ENCODE measurements around the gene MIAT. TPM values are rescaled to one million over a fixed set of nuclear protein-coding genes. Genes with fewer than 3 reads are reported as not detected.

MIAT gene
- polyA plus RNA-seq, 6 donors from 2014 or later, result 0.04 to 0.16 (median 0.10) TPM; not detected in 2

DNA sequence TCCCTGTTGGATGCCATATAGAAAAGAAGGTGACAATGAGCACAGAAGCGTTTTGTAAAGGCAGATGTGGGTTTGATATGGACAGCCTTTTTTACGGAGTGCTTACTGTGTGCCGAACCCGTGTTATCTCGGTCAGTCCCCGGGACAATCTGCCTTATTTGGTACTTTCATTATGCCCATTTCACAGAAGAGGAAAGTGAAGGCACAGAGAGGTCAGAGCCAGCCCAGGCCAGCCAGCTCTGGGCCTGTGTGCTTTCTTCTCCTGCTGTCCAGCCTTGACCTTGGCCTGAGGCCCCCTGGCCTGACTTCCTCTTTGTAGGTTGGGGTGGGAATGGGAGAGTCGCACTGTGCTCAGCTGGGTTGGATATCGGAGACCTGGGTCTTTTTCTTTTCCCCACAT is 38.9 kb upstream of the MIAT start:
- Mint-ChIP-seq H3K27ac (no peak overlapping the region), H3K36me3 (no peaks in the 10 kb centered on the region), H3K4me3 (peak overlapping the region in 1 of 8 donors; percentile 30), H3K9me3 (no peaks in the 10 kb centered on the region), H3K27me3 (peaks cover 0 to 13% (median 0%) of the 10 kb centered on the region in 3 donors), H3K4me1 (peaks cover 20 to 31% (median 28%) of the 10 kb centered on the region in 3 donors)
- ATAC-seq (ENCODE audit: low read depth in 2 of 2) (no peak), DNase-seq (no peak)

DNA sequence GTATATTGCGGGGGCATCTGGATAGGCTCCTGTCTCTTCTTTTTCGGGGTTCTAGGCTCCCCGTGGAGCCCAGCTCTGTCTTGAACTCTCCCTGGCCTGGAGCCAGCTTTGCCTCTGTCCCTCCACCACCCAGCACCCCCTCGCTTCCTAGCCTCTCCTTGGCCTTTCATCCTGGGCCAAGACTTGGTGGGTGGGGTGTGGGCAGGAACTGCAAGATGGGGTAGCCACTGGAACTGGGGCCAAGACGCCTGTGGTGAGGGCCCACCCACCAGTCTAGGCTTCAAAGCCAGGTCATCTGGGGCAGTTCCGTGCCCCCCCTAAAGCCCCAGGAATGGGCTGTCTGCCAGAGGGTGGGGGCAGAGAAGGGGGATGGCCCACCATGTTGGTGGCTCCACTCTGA is 37.9 kb upstream of the MIAT start:
- Mint-ChIP-seq H3K9me3 (peaks cover 0 to 5% (median 0%) of the 10 kb centered on the region in 7 donors), H3K27me3 (peaks cover 0 to 13% (median 0%) of the 10 kb centered on the region in 3 donors), H3K4me1 (peaks cover 20 to 31% (median 28%) of the 10 kb centered on the region in 3 donors), H3K27ac (peak overlapping the region in 3 of 6 donors; percentile 14 to 79 (median 64)), H3K4me3 (no peak overlapping the region), H3K36me3 (no peaks in the 10 kb centered on the region)
- no peak for DNase-seq
- ATAC-seq (ENCODE audit: low read depth in 2 of 2), result no peak

- H3K27me3 Mint-ChIP-seq, result peaks cover 0 to 13% (median 0%) of the 10 kb centered on the region in 3 donors
- peak overlapping the region in 1 of 6 donors; percentile 58 for H3K27ac Mint-ChIP-seq
- H3K4me1 Mint-ChIP-seq, result peaks cover 18 to 28% (median 25%) of the 10 kb centered on the region in 3 donors
- H3K4me3 Mint-ChIP-seq, result no peak overlapping the region
- ATAC-seq (ENCODE audit: low read depth in 2 of 2) (no peak), DNase-seq (no peak)
- H3K9me3 Mint-ChIP-seq, result peaks cover 0 to 5% (median 0%) of the 10 kb centered on the region in 7 donors
- H3K36me3 Mint-ChIP-seq, result no peaks in the 10 kb centered on the region
Measured at GRCh38 chr22:26620197-26620596, 37.2 kb upstream of the MIAT start.

DNA sequence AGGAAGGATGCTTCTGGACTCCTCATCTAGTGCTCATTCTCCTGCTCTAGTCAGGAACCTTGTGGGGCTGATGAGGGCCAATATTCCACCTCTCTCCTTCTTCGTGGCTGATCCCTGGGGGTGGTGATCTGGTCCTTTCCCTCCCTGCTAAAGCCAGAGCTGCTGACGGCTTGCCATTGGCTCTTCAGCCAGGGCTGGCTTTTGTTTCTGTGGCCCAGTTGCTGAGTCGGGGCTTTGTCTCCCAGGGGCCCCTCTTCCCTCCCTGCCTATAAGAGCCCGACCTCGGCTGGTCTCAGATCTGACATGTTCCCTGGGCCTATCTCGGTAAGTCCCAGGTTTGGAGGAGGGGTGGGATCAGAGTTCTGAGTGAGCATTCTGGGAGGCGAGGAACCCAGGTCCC is 35.7 kb upstream of the MIAT start, which contains the start of gene CRYBA4:
CRYBA4 (plus strand) TSS at position 301 of the 400 bp plus-strand sequence. CDS start 634 bp downstream, outside the sequence.
- Mint-ChIP-seq H3K4me1 (peaks cover 6 to 13% (median 13%) of the 10 kb centered on the region in 3 donors), H3K36me3 (no peaks in the 10 kb centered on the region), H3K4me3 (peak within 1 kb of the TSS in 1 of 8 donors; percentile 64), H3K27me3 (peaks cover 0 to 13% (median 0%) of the 10 kb centered on the region in 3 donors), H3K27ac (peak within 1 kb of the TSS in 2 of 6 donors; percentile 53 to 85), H3K9me3 (peaks cover 0 to 5% (median 0%) of the 10 kb centered on the region in 7 donors)
- ATAC-seq (ENCODE audit: low read depth in 2 of 2) (no peak), DNase-seq (no peak)

DNA sequence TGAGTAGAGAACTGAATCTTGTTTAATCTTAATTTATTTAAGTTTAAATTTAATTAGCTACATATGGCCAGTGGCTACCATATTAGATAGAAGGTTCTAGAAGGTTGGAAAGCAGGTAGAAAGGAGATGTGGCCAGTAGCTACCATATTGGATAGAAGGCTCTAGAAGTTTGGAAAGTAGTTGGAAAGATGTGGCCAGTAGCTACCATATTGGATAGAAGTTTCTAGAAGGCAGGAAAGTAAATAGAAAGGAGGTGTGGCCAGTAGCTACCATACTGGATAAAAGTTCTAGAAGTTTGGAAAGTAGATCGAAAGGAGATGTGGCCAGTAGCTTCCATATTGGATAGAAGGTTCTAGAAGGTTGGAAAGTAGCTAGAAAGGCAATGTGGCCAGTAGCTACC is 33.4 kb upstream of the MIAT start:
- Mint-ChIP-seq H3K9me3 (peaks cover 0 to 5% (median 0%) of the 10 kb centered on the region in 7 donors), H3K4me3 (no peak overlapping the region), H3K36me3 (no peaks in the 10 kb centered on the region), H3K27me3 (peaks cover 0 to 10% (median 0%) of the 10 kb centered on the region in 3 donors), H3K4me1 (peaks cover 0 to 5% (median 0%) of the 10 kb centered on the region in 3 donors), H3K27ac (no peak overlapping the region)
- ATAC-seq (ENCODE audit: low read depth in 2 of 2) (no peak), DNase-seq (no peak)

DNA sequence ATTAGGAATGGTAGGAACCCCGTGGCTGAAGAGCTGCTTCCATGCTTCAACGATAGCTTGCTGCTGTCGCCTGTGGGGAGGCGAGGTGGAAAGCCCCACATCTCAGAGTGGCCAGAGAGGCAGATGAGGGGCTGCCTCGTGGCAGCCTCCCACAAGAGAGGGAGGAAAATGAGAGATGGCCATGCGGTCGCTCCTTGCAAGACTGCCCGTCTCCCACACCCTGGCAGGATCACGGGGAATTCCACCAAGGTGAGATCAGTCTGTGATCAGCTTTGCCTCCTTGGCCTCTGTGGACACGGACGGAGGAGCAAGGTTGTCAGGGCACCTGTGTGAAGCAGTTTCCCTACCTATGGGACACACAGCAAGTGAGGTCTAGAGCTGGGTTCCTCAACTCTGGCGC is 32.6 kb upstream of the MIAT start:
- Mint-ChIP-seq H3K9me3 (peaks cover 0 to 5% (median 0%) of the 10 kb centered on the region in 7 donors), H3K4me3 (no peak overlapping the region), H3K36me3 (no peaks in the 10 kb centered on the region), H3K27me3 (peaks cover 0 to 7% (median 0%) of the 10 kb centered on the region in 3 donors), H3K27ac (peak overlapping the region in 2 of 6 donors; percentile 26 to 33), H3K4me1 (peaks cover 0 to 5% (median 0%) of the 10 kb centered on the region in 3 donors)
- DNase-seq (no peak), ATAC-seq (ENCODE audit: low read depth in 2 of 2) (no peak)

DNA sequence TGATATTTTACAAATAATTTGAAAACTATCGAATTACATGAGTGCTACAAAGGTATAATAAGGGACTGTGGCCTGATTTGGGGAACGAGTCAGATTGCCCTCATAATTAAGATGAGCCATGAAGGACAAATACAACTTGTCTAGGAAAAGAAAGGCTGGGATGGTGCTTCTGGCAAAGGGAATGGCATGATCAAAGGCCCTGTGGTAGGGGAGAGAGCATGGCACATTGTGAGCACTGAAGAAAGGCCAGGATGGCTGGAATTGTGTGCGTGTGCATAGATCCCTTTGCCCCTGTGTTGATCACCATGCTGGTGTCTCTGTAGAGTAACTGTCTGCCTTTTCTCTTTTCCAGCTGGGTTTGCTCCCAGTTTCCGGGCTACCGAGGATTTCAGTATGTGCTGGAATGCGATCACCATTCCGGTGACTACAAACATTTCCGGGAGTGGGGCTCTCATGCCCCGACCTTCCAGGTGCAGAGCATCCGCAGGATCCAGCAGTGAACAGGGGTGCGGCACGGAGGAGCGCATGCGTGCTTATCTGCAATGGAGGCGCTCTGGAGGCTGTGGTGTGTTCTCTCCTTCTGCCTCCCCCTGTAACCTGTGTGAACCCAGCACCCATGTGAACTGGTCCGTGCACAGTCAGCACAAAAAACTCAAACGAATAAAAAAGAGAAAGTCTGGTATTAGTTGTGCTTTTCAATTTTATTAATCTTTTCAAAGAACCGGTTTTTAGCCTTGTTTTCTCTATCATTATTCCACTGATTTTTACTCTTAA is 27.2 kb upstream of the MIAT start:
- Mint-ChIP-seq H3K27me3 (peaks cover 5 to 15% (median 6%) of the 10 kb centered on the region in 3 donors), H3K9me3 (peaks cover 0 to 6% (median 0%) of the 10 kb centered on the region in 7 donors), H3K36me3 (peaks cover 0 to 6% of the 10 kb centered on the region in 2 donors), H3K27ac (no peak overlapping the region), H3K4me3 (no peak overlapping the region), H3K4me1 (peaks cover 0 to 5% (median 0%) of the 10 kb centered on the region in 3 donors)
- ATAC-seq (ENCODE audit: low read depth in 2 of 2) (no peak), DNase-seq (no peak)

GRCh38 chr22:26631282-26631681 is 26.1 kb upstream of the MIAT start:
- peaks cover 7 to 18% (median 9%) of the 10 kb centered on the region in 3 donors for H3K27me3 Mint-ChIP-seq
- H3K4me1 Mint-ChIP-seq, result peaks cover 0 to 5% (median 0%) of the 10 kb centered on the region in 3 donors
- DNase-seq (no peak), ATAC-seq (ENCODE audit: low read depth in 2 of 2) (no peak)
- peaks cover 0 to 6% of the 10 kb centered on the region in 2 donors for H3K36me3 Mint-ChIP-seq
- peaks cover 0 to 6% (median 0%) of the 10 kb centered on the region in 7 donors for H3K9me3 Mint-ChIP-seq
- H3K27ac Mint-ChIP-seq, result no peak overlapping the region
- no peak overlapping the region for H3K4me3 Mint-ChIP-seq

- ATAC-seq (ENCODE audit: low read depth in 2 of 2) (no peak), DNase-seq (no peak)
- Mint-ChIP-seq H3K9me3 (peaks cover 0 to 6% (median 0%) of the 10 kb centered on the region in 7 donors), H3K4me3 (no peak overlapping the region), H3K27me3 (peaks cover 7 to 18% (median 9%) of the 10 kb centered on the region in 3 donors), H3K36me3 (peaks cover 0 to 6% of the 10 kb centered on the region in 2 donors), H3K27ac (no peak overlapping the region), H3K4me1 (peaks cover 0 to under 1% (median 0%) of the 10 kb centered on the region in 3 donors)
Measured at GRCh38 chr22:26632422-26633155, 24.8 kb upstream of the MIAT start.

- Mint-ChIP-seq H3K4me1 (no peaks in the 10 kb centered on the region), H3K27ac (no peak overlapping the region), H3K4me3 (no peak overlapping the region), H3K36me3 (peaks cover 0 to 6% of the 10 kb centered on the region in 2 donors), H3K27me3 (peaks cover 7 to 18% (median 9%) of the 10 kb centered on the region in 3 donors), H3K9me3 (peaks cover 0 to 6% (median 0%) of the 10 kb centered on the region in 7 donors)
- DNase-seq (no peak), ATAC-seq (ENCODE audit: low read depth in 2 of 2) (no peak)
Measured at GRCh38 chr22:26634189-26634588, 23.2 kb upstream of the MIAT start.

DNA sequence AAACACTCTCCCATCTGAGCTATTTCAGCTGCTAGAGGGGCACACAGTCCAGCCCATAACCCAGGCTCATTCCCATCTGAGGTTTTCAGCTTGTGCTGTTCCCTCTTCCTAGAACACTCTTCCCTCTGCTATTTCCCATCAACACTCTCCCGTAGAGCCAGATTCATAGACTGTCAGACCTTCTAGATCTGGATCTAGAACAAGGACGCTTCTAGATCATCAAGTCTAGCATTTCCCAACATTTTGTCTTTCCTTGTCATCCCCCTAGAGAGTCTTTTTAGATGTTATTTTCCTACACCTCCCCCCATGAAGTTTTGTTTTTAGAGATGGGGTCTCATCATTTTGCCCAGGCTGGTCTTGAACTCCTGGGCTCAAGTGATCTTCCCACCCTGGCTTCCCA is 22.3 kb upstream of the MIAT start:
- DNase-seq (no peak), ATAC-seq (ENCODE audit: low read depth in 2 of 2) (no peak)
- Mint-ChIP-seq H3K4me3 (no peak overlapping the region), H3K27ac (peak overlapping the region in 1 of 6 donors; percentile 82), H3K4me1 (no peaks in the 10 kb centered on the region), H3K9me3 (peaks cover 0 to 6% (median 0%) of the 10 kb centered on the region in 7 donors), H3K27me3 (peaks cover 7 to 21% (median 9%) of the 10 kb centered on the region in 3 donors), H3K36me3 (peaks cover 0 to 6% of the 10 kb centered on the region in 2 donors)

GRCh38 chr22:26636296-26636695 is 21.1 kb upstream of the MIAT start:
- Mint-ChIP-seq H3K4me1 (no peaks in the 10 kb centered on the region), H3K27ac (no peak overlapping the region), H3K9me3 (no peaks in the 10 kb centered on the region), H3K27me3 (peaks cover 7 to 23% (median 9%) of the 10 kb centered on the region in 3 donors), H3K4me3 (no peak overlapping the region), H3K36me3 (no peaks in the 10 kb centered on the region)
- no peak for ATAC-seq (ENCODE audit: low read depth in 2 of 2)
- no peak for DNase-seq

All from naive B cell (primary cell).